CD4-positive, alpha-beta T cell treated with Interleukin-4 for 1 hour (primary cell): ENCODE data around the gene TP53BP1.
"Not testable (repeated sequence)": the region's sequence is repeated elsewhere in the genome, so short reads cannot be mapped to it uniquely, and the experiment has no call there.

Experiments used
- DNase-seq, 2 donors: peaks; one replicate each; pipeline ENCODE4 v3.0.0-alpha.2; 2020 to 2022

TP53BP1 gene, protein sequence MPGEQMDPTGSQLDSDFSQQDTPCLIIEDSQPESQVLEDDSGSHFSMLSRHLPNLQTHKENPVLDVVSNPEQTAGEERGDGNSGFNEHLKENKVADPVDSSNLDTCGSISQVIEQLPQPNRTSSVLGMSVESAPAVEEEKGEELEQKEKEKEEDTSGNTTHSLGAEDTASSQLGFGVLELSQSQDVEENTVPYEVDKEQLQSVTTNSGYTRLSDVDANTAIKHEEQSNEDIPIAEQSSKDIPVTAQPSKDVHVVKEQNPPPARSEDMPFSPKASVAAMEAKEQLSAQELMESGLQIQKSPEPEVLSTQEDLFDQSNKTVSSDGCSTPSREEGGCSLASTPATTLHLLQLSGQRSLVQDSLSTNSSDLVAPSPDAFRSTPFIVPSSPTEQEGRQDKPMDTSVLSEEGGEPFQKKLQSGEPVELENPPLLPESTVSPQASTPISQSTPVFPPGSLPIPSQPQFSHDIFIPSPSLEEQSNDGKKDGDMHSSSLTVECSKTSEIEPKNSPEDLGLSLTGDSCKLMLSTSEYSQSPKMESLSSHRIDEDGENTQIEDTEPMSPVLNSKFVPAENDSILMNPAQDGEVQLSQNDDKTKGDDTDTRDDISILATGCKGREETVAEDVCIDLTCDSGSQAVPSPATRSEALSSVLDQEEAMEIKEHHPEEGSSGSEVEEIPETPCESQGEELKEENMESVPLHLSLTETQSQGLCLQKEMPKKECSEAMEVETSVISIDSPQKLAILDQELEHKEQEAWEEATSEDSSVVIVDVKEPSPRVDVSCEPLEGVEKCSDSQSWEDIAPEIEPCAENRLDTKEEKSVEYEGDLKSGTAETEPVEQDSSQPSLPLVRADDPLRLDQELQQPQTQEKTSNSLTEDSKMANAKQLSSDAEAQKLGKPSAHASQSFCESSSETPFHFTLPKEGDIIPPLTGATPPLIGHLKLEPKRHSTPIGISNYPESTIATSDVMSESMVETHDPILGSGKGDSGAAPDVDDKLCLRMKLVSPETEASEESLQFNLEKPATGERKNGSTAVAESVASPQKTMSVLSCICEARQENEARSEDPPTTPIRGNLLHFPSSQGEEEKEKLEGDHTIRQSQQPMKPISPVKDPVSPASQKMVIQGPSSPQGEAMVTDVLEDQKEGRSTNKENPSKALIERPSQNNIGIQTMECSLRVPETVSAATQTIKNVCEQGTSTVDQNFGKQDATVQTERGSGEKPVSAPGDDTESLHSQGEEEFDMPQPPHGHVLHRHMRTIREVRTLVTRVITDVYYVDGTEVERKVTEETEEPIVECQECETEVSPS (N-terminal part only)

DNA sequence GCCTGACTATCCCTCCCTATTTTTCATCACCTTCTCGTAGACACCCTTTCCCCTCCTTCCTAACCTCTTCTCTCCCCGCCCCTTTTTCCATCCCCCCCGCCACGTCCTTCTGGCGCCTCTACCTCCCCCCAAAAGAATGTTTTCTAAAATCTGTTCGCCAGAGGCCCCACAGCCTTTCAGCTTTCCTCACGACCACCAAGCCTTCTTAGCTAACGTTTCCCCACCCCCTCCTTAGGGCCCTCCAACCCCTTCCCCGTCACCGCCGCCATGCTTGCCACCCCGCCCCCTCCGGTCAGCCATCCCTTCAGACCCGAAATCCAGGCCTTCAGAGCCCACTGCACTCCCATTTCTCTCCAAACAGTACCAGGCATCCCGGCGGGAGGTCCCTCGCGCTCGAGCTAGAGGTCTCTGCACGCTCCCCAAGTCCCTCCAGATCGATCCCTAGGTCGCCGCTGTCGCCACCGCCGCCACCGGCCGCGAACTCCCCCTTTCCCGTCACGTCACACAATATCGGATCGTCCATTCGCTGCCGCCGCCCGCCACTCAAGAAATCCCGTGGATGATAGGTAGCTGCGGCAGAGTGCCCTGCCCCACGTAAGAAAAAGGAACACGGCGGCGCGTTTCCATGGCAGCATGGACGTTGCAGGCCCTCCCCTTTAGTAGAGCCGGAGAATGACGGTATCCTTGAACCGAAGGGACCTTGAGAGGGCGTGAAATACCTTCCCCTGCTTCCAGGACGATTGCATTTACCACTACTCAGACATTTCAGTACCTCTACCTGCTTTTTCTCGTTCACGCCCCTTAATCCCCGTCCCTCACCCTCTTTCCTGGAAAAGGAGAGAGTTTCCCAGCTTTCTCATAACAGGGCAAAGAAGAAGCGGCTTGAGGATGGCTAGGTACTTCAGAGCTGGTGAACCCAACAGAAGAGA is at the start of gene TP53BP1:
TSS of gene TP53BP1 (minus strand) at position 484 of the 929 bp plus-strand sequence. CDS start at position 371, 113 bp downstream.
- DNase-seq = peak; percentile 95 to 96

DNA sequence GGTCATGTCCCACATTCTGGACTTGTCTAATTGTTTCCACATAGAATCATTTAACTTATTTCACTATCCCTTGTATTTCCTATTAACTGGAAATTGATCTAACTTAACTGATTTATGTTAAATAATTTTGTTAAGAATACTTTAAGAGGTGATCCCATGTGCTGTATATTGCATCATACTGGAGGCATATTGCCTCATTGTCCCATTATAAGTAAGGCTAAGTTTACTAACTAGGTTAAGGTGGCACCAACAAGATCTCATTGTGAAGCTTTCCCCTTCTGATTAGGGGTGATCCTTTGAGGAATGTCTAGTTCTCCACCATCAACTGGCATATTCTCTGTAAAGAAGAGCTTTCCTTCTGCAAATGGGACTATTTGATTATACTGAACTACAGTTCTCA is 48.8 kb upstream of the TP53BP1 start:
- DNase-seq = no peak

DNA sequence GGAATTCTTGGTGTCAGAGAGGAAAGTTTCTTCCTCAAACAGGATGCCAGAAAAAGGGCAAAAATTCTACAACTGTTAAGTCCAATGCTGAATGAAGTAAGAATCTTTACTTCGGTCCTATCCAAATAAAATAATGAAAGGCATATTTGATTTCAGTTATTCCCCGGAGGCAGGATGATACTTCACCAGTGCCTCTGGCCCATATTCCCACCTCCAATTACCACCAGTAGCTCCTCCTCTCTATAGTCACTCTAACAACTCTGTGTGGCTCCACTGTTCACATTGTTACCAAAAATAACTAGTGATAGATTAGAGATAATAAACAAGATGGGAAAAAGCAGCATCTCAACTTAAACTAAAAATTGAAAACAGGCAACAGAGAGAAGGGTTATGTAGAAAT is 45.1 kb upstream of the TP53BP1 start:
- no peak for DNase-seq

DNA sequence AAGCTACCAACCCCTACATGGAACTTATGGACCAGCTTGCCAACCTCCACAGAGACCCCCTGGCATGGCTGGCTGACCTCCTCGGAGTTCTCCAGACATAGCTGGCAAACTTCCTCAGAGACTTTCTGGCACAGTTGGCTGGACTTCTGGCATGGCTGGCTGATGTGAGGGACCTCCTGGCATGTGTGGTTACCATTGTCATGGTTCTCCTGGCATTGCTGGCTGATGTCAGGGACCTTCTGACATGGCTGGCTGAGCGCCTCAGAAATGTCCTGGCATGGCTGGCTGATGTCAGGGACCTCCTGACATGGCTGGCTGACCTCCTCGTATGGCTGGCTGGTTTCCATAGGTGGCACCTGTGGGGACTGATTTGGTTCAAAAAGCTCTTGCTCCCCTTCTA is 41.9 kb upstream of the TP53BP1 start:
- DNase-seq = no peak

DNA sequence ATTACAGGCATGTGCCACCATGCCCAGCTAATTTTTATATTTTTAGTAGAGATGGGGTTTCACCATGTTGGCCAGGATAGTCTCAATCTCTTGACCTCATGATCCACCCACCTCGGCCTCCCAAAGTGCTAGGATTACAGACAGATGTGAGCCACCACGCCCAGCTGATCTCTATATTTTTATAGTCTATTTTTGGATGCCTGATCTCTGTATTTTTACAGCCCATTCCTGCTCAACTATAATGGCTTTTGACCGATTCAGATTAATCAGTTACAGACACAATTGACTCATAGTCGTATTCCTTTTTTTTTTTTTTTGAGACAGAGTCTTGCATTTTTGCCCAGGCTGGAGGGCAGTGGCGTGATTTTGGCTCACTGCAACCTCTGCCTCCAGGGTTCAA is 39.9 kb upstream of the TP53BP1 start:
- DNase-seq = not testable (repeated sequence)

DNA sequence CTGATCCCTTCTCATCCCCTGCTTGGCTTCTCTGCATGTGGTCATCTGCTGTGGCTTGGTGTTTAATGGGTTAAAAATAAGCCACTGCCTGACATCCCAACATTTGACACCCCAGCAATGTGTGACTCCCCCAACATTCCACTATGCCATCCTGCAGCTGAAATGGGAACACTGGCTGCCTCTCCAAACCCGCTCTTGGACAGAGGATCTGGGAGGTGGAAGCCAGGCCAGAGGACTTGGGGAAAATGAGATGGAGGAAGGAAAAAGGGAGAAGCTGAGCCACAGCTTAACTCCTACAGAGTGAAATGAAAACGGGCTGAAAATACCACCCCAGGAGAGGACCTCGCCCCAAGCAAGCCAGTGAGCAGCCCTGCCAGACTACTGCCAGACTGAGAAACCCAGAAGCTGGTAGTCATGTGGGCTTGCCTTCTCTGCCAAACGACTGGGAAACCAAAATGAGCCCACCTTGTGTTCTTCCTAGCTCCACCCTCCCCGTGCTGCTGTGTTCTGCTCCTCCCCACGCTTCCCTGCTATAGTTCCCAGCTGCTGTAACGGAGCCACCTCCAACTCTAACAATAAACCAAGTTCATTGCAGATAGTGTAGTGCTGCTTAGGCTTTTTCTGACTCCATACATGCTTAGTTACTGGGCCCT is 38.2 kb upstream of the TP53BP1 start:
- DNase-seq = no peak

DNA sequence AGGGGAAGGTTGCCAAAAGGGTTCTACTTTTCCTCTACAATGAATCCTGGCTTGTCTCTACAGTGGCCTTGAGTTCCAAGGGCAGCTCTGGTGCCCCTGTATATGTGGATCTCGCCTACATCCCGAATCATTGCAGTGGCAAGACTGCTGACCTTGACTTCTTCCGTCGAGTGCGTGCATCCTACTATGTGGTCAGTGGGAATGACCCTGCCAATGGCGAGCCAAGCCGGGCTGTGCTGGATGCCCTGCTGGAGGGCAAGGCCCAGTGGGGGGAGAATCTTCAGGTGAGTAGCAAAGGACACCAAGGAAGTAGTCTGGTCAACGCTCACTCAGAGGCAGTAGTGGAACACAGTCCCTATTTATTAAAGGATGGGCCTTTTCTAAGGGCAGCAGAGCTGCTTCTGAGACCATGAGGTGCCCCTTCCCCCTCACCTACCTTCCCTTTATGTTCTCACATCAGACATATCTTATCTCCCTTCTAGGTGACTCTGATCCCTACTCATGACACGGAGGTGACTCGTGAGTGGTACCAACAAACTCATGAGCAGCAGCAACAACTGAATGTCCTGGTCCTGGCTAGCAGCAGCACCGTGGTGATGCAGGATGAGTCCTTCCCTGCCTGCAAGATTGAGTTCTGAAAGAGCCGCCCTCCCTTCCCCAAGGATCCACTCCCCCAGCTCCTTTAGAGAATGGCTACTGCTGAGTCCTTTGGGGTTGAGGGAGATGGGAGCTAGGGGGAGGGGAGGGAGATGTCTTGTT is 36.8 kb upstream of the TP53BP1 start:
- DNase-seq = no peak

DNA sequence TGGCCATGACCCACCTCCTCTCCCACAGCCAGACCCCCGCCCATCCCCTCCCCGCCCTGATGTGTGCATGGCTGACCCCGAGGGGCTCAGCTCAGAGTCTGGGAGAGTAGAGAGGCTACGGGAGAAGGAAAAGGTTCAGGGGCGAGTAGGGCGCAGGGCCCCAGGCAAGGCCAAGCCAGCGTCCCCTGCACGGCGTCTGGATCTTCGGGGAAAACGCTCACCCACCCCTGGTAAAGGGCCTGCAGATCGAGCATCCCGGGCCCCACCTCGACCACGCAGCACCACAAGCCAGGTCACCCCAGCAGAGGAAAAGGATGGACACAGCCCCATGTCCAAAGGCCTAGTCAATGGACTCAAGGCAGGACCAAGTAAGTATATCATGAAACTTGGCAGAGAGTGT is 36.2 kb upstream of the TP53BP1 start:
- DNase-seq = no peak

DNA sequence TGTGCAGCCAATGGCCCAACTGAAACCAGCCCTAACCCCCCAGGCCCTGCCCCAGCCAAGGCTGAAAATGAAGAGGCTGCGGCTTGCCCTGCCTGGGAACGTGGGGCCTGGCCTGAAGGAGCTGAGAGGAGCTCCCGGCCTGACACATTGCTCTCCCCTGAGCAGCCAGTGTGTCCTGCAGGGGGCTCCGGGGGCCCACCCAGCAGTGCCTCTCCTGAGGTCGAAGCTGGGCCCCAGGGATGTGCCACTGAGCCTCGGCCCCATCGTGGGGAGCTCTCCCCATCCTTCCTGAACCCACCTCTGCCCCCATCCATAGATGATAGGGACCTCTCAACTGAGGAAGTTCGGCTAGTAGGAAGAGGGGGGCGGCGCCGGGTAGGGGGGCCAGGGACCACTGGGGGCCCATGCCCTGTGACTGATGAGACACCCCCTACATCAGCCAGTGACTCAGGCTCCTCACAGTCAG is 35.6 kb upstream of the TP53BP1 start:
- no peak for DNase-seq

DNA sequence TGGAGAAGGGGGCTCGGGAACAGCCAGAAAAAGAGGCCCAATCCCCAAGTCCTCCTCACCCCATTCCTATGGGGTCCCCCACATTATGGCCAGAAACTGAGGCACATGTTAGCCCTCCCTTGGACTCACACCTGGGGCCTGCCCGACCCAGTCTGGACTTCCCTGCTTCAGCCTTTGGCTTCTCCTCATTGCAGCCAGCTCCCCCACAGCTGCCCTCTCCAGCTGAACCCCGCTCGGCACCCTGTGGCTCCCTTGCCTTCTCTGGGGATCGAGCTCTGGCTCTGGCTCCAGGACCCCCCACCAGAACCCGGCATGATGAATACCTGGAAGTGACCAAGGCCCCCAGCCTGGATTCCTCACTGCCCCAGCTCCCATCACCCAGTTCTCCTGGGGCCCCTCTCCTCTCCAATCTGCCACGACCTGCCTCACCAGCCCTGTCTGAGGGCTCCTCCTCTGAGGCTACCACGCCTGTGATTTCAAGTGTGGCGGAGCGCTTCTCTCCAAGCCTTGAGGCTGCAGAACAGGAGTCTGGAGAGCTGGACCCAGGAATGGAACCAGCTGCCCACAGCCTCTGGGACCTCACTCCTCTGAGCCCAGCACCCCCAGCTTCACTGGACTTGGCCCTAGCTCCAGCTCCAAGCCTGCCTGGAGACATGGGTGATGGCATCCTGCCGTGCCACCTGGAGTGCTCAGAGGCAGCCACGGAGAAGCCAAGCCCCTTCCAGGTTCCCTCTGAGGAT is 35.0 kb upstream of the TP53BP1 start:
- DNase-seq = no peak

DNA sequence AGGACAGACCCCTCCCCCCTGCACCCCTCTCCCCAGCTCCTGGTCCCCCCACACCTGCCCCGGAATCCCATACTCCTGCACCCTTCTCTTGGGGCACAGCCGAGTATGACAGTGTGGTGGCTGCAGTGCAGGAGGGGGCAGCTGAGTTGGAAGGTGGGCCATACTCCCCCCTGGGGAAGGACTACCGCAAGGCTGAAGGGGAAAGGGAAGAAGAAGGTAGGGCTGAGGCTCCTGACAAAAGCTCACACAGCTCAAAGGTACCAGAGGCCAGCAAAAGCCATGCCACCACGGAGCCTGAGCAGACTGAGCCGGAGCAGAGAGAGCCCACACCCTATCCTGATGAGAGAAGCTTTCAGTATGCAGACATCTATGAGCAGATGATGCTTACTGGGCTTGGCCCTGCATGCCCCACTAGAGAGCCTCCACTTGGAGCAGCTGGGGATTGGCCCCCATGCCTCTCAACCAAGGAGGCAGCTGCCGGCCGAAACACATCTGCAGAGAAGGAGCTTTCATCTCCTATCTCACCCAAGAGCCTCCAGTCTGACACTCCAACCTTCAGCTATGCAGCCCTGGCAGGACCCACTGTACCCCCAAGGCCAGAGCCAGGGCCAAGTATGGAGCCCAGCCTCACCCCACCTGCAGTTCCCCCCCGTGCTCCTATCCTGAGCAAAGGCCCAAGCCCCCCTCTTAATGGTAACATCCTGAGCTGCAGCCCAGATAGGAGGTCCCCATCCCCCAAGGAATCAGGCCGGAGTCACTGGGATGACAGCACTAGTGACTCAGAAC is 34.3 kb upstream of the TP53BP1 start:
- DNase-seq = no peak

DNA sequence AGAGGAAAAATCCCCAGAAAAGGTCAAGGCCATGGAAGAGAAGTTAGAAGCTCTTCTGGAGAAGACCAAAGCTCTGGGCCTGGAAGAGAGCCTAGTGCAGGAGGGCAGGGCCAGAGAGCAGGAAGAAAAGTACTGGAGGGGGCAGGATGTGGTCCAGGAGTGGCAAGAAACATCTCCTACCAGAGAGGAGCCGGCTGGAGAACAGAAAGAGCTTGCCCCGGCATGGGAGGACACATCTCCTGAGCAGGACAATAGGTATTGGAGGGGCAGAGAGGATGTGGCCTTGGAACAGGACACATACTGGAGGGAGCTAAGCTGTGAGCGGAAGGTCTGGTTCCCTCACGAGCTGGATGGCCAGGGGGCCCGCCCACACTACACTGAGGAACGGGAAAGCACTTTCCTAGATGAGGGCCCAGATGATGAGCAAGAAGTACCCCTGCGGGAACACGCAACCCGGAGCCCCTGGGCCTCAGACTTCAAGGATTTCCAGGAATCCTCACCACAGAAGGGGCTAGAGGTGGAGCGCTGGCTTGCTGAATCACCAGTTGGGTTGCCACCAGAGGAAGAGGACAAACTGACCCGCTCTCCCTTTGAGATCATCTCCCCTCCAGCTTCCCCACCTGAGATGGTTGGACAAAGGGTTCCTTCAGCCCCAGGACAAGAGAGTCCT is 33.4 kb upstream of the TP53BP1 start:
- DNase-seq = no peak

DNA sequence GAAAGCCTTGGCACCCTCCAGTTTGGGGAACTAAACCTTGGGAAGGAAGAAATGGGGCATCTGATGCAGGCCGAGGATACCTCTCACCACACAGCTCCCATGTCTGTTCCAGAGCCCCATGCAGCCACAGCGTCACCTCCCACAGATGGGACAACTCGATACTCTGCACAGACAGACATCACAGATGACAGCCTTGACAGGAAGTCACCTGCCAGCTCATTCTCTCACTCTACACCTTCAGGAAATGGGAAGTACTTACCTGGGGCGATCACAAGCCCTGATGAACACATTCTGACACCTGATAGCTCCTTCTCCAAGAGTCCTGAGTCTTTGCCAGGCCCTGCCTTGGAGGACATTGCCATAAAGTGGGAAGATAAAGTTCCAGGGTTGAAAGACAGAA is 32.2 kb upstream of the TP53BP1 start:
- no peak for DNase-seq

DNA sequence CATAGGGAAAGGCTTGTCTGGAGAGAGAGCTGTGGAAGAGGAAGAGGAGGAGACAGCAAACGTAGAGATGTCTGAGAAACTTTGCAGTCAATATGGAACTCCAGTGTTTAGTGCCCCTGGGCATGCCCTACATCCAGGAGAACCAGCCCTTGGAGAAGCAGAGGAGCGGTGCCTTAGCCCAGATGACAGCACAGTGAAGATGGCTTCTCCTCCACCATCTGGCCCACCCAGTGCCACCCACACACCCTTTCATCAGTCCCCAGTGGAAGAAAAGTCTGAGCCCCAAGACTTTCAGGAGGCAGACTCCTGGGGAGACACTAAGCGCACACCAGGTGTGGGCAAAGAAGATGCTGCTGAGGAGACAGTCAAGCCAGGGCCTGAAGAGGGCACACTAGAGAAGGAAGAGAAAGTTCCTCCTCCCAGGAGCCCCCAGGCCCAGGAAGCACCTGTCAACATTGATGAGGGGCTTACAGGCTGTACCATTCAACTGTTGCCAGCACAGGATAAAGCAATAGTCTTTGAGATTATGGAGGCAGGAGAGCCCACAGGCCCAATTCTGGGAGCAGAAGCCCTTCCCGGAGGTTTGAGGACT is 31.4 kb upstream of the TP53BP1 start:
- no peak for DNase-seq

DNA sequence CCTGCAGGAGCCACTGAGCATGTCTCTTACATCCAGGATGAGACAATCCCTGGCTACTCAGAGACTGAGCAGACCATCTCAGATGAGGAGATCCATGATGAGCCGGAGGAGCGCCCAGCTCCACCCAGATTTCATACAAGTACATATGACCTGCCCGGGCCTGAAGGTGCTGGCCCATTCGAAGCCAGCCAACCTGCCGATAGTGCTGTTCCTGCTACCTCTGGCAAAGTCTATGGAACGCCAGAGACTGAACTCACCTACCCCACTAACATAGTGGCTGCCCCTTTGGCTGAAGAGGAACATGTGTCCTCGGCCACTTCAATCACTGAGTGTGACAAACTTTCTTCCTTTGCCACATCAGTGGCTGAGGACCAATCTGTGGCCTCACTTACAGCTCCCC is 30.7 kb upstream of the TP53BP1 start:
- DNase-seq = no peak

DNA sequence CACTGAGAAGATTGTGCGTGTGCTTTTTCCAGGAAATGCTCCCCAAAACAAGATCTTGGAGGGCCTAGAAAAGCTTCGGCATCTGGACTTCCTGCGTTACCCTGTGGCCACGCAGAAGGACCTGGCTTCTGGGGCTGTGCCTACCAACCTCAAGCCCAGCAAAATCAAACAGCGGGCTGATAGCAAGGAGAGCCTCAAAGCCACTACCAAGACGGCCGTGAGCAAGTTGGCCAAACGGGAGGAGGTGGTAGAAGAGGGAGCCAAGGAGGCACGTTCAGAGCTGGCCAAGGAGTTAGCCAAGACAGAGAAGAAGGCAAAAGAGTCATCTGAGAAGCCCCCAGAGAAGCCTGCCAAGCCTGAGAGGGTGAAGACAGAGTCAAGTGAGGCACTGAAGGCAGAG is 29.3 kb upstream of the TP53BP1 start:
- no peak for DNase-seq

DNA sequence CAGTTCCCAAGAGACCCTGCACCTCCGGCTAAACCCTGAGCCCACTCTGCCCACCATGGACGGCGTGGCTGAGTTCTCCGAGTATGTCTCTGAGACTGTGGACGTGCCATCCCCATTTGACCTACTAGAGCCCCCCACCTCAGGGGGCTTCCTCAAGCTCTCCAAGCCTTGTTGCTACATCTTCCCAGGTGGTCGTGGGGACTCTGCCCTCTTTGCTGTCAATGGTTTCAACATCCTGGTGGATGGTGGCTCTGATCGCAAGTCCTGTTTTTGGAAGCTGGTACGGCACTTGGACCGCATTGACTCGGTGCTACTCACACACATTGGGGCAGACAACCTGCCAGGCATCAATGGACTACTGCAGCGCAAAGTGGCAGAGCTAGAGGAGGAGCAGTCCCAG is 28.5 kb upstream of the TP53BP1 start:
- no peak for DNase-seq

DNA sequence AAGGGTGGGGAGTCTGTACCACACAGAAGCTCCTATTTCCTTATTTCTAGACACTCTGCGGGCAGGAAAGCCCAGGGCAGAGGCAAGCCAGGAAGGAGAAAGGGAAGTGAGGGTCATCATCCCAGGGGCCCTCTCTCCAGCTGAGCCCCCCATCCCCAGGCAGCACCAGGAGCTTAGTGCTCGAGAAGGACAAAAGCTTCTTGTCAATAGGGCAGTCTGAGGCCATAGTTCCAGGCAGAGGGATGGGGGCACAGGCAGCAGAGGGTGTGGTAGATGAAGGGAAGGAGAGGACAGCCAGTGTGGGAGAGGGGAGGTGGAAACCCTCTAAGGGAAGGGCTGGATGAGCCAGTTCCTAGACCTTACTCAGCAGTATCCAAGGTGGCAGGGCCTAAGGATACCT is 27.2 kb upstream of the TP53BP1 start:
- DNase-seq = no peak
